Stimulated activated CD4-positive, alpha-beta T cell treated with anti-CD3 and anti-CD28 coated beads, Interleukin-4, amount 100 ng/mL, for 24 hours (primary cell): ENCODE results near the gene KIF18A.

Experiments used
- DNase-seq: peaks from one replicate; pipeline ENCODE4 v3.0.0-alpha.2; 2020

KIF18A gene

DNA sequence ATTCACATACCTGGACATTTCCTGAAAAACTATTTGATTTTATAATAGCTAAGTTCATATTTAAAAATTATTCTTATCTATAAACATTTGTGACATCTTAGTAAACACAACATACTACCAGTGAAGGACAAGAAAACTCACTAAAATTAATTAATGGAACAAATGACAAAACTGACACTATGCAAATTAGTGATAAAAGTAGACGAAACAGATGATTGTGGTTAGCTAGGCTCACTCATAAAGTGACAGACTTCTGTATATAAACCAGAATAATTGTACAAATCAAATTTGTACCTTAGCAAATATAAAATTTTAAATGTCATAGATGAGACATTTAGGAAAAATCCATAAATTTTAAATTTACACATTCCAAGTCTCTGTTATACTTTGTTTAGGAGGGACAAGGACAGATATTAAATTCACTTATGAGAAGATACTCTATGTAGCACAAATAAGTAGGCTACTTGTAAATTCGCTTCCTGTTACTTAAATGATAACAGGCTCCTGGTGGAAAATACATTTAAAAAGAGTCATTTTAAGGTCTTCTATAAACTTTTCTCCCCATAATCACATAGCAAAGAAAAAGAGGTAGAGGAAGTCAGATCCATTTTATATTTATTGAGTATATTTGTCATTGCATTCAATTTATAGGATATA lies 81.2 kb downstream of the KIF18A start:
- no peak for DNase-seq

DNA sequence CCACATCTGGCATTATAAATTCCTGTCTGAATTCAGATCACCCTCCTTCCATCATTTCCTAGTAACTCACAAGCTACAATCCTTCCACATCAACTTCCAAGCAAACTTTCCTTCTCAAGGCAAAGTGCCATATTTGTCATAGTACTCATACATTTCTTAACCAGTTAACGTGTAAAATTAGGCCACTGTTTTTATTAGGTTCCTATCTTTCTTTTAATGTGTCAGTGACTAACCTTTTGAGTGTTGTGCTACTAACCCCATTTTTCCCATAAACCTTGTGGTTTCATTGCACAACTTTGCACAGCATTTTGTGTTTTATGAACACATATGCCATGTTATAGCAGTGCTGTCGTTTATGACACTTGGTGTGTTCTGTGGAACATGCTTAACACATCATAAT lies 90.1 kb downstream of the KIF18A start:
- DNase-seq, result no peak

DNA sequence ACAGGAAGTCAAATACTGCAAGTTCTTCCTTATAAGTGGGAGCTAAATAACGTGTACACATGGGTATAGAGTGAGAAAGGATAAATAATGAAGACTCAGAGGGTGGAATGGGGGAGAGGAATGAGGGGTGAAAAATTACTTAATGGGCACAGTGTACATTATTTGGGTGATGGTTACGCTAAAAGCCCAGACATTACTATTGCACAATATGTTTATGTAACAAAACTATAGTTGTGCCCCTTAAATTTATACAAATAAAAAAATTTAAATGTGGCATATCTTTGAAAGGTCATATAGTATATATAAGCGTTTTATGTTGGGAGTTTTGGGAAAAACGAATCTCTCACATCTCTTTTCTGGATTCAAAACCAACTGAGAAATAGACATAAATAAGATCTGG lies 96.1 kb downstream of the KIF18A start:
- DNase-seq, result no peak

DNA sequence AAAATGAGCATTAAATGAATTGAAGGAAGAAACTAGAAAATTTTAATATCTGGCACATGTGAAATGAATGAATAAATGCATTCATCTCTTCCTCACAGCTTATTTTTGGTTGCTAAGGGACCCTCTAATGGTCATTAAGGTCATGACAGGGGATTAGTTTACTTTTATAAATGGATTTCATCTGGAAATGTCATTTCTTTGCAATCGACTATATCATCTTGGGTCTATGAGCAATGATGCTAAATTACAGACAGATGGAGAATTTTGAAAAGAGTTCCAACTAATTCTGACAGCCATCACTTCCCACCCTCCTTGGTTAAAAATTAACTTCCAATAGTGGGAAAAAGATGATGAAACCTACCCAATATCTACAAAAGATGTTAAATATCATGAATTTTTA lies 98.0 kb downstream of the KIF18A start:
- DNase-seq, result no peak

DNA sequence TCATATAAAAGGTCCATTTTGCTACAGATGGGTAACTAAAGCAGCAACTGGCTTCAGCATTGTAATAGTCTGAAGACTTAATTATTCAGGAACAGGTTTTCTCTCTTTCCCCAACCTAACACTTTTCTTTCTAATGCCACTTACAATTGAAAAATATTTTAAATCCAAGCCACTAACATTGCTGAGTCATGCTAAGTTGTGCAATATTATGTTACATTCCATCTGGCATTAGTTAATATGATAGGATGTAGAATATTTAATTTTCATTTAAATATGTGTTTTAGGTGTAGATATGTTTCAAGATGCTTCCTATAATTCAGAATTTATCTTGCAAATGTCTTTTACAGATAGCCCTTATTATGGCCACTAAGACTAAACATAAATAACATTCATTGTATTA lies 98.6 kb downstream of the KIF18A start:
- no peak for DNase-seq

DNA sequence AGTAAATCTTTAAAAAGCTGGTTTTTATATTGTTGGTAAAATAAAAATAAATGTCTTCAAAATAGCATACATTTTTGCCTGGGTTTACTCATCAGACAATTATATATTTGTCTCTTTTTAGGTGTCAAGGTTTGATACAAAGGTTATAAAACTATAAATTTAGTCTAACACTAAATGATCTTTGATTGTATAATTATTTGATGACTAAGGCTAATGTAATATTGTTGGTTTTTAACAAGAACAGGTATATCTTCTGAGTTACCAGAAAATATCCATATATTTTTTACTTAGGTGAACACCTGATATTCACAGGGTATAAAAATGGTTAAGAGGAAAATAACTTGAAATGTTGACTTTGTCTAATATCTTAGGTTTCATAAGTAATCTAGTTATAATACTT lies 104.3 kb downstream of the KIF18A start:
- DNase-seq, result no peak

DNA sequence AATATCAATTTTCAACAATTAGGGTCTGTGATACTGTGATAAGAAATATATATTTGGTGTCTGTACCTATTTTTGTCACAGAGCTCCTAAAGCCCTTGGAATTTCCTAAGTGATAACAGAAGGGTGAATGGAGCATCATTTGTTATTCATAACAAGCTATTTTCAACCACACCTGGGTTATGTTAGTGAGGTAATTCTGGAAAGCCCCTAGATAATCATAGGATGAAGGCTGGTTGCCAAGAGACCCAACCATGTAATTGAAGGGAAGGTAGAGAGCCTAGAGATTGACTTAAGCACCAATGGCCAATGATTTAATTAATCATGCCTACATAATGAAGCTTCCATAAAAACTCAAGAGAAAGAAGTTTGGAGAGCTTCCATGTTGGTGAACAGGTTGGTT lies 109.4 kb downstream of the KIF18A start:
- no peak for DNase-seq

DNA sequence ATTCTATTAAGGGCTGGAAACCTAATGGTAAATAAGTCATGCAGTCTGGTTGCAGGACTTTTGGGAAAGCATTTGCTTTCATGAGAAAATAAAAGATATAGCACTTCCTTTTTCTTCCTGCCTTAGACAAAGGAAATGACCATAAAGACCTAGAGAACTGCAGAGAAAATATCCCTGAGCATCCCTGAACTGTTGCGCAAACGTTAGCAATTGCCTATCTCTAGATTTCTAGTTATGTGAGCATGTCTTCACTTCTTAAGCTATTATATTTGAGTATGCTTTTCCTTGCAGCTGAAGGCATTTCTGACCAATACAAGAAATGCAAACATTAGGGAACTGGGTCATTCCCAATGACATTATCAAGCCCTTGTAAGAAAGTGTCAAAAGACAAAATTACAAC lies 110.6 kb downstream of the KIF18A start:
- no peak for DNase-seq

DNA sequence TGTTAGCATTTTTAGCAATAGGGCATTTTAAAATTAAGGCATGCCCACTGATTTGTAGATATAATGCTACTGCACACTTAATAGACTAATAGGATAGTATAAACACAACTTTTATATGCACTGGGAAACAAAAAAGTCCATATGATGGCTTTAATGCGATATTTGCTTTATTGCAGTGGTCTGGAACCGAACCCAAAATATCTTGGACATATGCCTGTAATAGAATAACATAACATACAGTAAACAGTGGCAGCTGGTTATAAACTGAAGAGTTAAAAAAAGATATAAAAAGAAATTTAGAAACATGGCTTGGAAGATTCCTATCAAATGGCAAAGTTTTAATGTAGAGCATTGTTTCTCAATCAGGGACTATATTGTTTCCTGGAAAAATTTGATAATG lies 111.9 kb downstream of the KIF18A start:
- DNase-seq, result no peak

DNA sequence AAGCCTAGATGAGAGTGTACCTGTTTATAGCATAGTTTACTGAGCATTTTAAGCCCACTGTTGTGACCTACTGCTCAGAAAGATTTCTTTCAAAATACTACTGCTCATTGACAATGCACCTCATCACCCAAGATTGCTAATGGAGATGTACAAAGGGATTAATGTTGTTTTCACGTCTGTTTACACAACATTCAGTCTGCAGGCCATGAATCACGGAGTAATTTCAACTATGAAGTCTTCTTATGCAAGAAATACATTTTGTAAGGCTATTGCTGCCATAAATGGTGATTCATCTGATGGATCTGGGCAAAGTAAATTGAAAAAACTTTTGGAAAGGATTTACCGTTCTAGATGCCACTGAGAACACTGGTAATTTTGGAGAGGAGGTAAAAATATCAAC lies 112.9 kb downstream of the KIF18A start:
- no peak for DNase-seq

DNA sequence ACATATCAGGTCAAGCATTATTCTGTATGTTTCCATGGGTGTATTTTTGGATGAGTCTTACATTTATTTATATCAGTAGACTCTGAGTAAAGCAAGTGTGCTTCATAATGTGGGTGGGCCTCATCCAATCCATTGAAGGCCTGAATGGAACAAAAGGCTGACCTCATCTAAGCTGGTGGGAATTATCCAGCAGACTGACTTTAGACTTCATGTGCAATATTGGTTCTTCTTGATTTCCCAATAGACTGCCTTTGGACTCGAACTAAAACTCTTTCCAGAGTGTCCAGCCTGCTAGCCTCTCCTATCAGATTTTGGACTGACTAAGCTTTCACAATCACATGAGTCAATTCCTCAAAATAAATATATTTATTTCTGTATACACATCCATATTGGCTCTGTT lies 116.2 kb downstream of the KIF18A start:
- no peak for DNase-seq

DNA sequence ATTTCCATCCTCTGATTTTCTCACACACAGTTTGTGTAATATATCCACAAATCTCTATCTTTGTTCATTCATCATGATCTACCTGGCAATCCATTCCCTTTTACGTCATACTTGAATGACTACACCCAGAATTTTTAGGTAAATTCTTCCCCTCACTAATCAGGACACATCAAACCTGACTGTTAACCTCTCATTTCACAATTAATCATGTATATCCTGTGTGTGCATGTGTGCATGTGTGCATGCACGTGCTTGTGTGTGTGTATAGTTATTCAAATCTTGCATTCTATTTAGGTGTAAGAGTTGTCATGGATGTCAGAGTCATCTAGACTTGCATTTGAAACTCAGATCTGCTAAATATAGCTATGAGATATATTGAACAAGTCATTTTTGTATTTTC lies 130.4 kb downstream of the KIF18A start:
- DNase-seq, result no peak

DNA sequence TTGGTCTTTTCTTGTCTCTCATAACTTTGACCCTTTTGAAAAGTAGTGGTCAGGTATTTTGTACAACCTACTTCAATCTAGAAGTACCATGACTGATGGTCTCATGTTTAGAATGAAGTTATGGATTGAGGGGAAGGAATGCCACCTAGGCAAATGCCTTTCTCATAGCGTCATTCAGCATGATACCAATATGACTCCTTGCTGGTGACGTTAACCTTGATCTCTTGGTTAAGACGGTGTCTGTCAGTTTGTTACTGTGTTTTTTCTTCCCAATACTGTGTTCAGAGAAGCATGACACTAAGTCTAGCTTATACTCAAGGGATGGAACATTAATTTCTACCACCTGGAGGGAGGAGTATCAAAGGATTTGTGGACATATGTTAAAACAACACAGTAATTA lies 130.9 kb downstream of the KIF18A start:
- no peak for DNase-seq

DNA sequence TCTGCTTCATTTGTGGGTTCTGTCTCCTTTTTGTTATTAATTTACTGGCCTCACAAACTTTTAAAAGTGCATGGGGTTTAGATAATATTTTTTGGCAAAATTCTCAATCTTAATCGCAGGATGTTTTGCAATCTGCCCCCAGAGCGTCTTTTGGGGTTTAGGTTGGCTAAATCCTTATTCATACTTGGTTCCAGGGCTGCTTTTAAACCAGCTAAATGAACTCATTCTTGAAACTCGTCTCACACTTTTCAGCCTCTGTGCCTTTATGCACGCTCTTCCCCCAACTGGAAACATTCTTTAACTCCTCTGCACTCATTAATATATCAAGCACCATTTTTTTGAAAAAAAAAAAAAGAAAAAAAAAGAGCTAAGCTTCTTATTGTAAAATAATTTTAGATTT lies 131.7 kb downstream of the KIF18A start:
- no peak for DNase-seq

DNA sequence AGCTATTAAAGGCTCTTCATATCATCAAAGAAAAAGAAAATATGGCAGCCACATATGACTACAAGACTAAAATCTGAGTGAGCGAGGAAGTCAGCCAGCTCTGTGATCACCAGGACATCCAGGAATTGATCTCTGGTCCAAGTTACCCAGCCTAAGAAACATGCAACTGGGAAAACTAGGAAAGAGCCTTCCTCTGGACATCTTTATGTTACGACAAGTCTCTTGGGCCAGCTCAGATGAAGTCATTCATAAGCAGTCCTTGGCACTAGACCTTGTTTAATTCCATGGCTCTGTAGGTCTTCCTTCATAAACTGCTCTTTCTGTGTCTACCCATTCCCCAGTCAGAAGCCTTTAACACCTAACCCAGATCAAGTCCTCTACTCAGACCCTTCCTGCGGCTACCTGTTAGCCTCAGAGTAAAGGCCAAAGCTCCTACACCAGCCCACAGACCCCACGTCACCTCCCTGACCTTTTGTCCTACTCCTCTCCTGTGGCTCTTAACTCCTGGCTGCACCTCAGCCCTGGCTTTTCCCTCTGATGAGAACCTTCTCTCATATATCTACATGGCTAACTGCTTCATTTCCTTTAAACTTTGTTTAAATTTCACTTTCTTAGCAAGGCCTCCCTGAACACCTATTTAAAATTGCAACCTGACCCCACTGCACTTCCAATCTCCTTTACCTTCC lies 134.0 kb downstream of the KIF18A start:
- no peak for DNase-seq

DNA sequence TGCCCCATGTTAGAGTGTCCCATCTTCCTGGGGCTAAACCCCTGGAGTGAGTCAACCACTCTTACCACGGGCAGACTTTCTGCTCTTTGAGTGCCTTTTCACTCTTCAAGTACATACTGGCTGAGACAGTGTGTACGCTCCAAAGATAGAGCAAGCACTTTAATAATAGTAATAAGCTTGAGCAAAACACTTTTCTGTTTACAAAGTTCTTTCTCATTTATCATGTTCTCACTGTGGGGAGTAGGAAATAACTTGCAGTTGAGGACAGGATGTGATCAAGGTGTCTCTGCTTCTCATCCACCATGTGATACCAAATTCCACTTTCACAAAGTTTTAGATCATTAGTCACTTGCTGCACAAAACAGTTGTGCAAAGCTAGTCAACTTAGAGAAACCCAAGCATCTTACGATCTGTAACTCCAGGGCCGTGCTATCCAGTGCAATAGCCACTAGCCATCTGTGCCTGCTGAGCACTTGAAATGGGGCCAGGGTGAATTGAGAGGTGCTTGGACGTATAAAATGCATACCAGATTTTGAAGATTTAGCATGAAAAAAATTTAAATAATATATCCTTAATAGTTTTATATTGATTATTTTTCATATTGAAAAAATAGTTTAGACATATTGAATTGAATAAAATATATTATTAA lies 135.3 kb downstream of the KIF18A start:
- DNase-seq, result no peak

DNA sequence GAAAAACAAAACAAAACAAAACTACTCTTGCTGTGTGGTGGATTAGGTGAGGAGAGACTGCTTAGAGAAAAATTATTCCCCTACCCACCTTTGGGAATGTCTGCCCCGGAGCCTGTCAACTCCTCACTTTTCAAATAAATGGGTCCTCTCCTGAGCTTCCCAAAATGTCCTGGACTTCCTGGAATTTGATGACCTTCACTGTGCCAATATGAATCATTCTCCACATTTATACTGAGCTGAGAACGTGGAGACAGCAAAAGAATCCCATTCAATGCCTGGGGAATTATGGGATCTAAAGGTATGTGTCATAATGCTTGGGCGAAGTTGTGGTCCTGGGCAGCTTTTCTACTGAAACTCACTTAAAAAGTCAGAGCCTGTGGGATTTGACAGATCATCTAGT lies 136.8 kb downstream of the KIF18A start:
- DNase-seq, result no peak
